ENCODE results near the gene EXOC6B.

DNA sequence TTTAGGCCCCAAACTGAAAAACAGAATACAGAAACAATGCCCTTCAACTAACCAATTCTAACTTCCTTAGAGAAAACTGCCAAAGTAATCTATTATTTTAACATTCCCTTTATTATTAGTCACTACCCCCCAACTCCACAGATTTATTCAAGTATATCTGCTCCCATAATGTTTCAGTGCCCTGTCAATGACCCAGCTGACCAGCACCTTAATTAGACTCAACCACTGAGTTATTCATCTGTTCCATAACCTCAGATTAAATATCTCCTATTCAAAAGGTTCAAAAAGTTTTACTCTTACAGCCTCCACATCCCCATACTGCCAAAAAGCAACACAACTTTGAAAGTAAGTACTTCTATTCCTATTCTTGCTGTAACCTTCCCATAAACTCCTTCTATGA, 202.4 kb downstream of the EXOC6B start:
- TF ChIP-seq, protein P1, sequence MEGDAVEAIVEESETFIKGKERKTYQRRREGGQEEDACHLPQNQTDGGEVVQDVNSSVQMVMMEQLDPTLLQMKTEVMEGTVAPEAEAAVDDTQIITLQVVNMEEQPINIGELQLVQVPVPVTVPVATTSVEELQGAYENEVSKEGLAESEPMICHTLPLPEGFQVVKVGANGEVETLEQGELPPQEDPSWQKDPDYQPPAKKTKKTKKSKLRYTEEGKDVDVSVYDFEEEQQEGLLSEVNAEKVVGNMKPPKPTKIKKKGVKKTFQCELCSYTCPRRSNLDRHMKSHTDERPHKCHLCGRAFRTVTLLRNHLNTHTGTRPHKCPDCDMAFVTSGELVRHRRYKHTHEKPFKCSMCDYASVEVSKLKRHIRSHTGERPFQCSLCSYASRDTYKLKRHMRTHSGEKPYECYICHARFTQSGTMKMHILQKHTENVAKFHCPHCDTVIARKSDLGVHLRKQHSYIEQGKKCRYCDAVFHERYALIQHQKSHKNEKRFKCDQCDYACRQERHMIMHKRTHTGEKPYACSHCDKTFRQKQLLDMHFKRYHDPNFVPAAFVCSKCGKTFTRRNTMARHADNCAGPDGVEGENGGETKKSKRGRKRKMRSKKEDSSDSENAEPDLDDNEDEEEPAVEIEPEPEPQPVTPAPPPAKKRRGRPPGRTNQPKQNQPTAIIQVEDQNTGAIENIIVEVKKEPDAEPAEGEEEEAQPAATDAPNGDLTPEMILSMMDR (conservative IDR thresholded peaks at IDR 0.05): no peak
- TF ChIP-seq EZH2 (IDR thresholded peaks at IDR 0.05; ENCODE audit: low read depth): no peak
